Heart right ventricle (tissue), 16 donors: Measurements from ENCODE around the gene TPMT. TPM values are rescaled to one million over a fixed set of nuclear protein-coding genes. Genes with fewer than 3 reads are reported as not detected.

Experiments
- ATAC-seq, 8 donors: fragments of 200-7000 bp; cut with Tn5 transposase; one replicate each; pipeline ENCODE4 v1.9.1; 2020; ENCODE audit warnings: mild to moderate bottlenecking in 8 of 8, moderate library complexity in 8 of 8, moderate number of reproducible peaks in 1 of 8
- DNase-seq, 2 donors: peaks; one replicate each; pipeline ENCODE4 v3.0.0-alpha.2; 2020
- H3K27ac ChIP-seq, 10 donors: fragments of 200-600 bp; sonication (generic) in 2 of 10; one replicate each; pipeline versions ENCODE4 v1.5.0 to v1.8.0; 2020 to 2022; ENCODE audit warnings: mild to moderate bottlenecking in 3 of 10
- H3K27me3 ChIP-seq, 7 donors: fragments of 200-600 bp; one replicate each; pipeline ENCODE4 v1.8.0; 2021 to 2022; ENCODE audit warnings: mild to moderate bottlenecking in 2 of 7
- H3K36me3 ChIP-seq, 9 donors: fragments of 200-600 bp; sonication (generic) in 1 of 9; one replicate each; pipeline versions ENCODE4 v1.5.0 to v1.8.0; 2020 to 2022; ENCODE audit warnings: mild to moderate bottlenecking in 2 of 9
- H3K4me1 ChIP-seq, 9 donors: fragments of 200-600 bp; sonication (generic) in 1 of 9; one replicate each; pipeline versions ENCODE4 v1.5.0 to v1.8.0; 2020 to 2022; ENCODE audit warnings: mild to moderate bottlenecking in 4 of 9
- H3K4me3 ChIP-seq, 10 donors: fragments of 200-600 bp; sonication (generic) in 2 of 10; one replicate each; pipeline versions ENCODE4 v1.5.0 to v1.8.0; 2020 to 2022; ENCODE audit warnings: mild to moderate bottlenecking in 7 of 10, moderate library complexity in 2 of 10
- H3K9me3 ChIP-seq, 11 donors: fragments of 200-600 bp in 10 of 11; sonication (generic) in 2 of 11; one replicate each; pipeline versions ENCODE4 v1.5.0 to v1.8.0; 2013 to 2022; ENCODE audit warnings: mild to moderate bottlenecking in 2 of 11, control low read depth in 1 of 11, moderate library complexity in 1 of 11
- WGBS, 2 donors: extraction: QIAGEN DNeasy Blood & Tissue Kit; methylation state at CpG; one replicate each; pipeline ENCODE4 v1.1.7; 2013; ENCODE audit warnings: inconsistent platforms in 1 of 2; 5-methylcytosine and 5-hydroxymethylcytosine counted together
- intact Hi-C, 10 donors: fragments of 100-400 bp; cut with DNase I; formaldehyde crosslinking; loops; one replicate each; pipeline versions ENCODE4 v1.11.1 to v1.14.2; 2022
- polyA plus RNA-seq, 2 donors: library from polyadenylated mRNA; stranded (reverse); fragments of 200-250 nt; gene quantifications; one replicate each; pipeline ENCODE4 v1.2.3, GENCODE V29; 2013
- total RNA-seq, 10 donors: library from RNA; stranded (reverse); fragmentation: NEBNext Ultra II Directional in 3 of 10; extraction: Animal tissue kit (Norgen Biotek cat#: 25700) in 3 of 10; gene quantifications; one replicate each; pipeline versions ENCODE4 v1.2.1 to v1.2.4, GENCODE V29; 2021 to 2023
- TF ChIP-seq, protein P1 (sequence below), 9 donors: fragments of 200-600 bp; sonication (generic) in 2 of 9; IDR thresholded peaks; one replicate each; pipeline versions ENCODE4 v1.5.0 to v1.8.0; 2021 to 2022; ENCODE audit warnings: antibody characterized with exemption in 9 of 9, mild to moderate bottlenecking in 5 of 9, moderate library complexity in 1 of 9
- donor health status: Arrhythmogenic right ventricular cardiomyopathy.
- donor health status: ischemic (EF 13 %, LVEDD 7.1; RV severe dilation, severe dysfunction).
- donor health status: healthy with polysubstance abuse.
- donor health status: DM: no; HTN: yes; CAD: no.
- donor health status: DM: no; HTN: no; CAD: no.
- donor health status: ischemic (EF 25% LVEDD 6.9; RV normal size, moderate dysfunction).
- donor health status: ischemic (EF 25% LVEDD 5.7; RV mildly dilated, moderate dysfunction).
- donor health status: healthy.
- donor health status: DM: yes; HTN: yes; CAD: no.
- donor health status: Ischemic cardiomyopathy.
- donor health status: ischemic (EF 35%, LVEDD 5.7; RV mildly dilated, moderate dysfunction).
- donor health status: nonischemic (EF 11% LVEDD 7.7; RV severe dilation, severe dysfunction).
- donor health status: DM: yes; HTN: yes; CAD: no.
- donor health status: PGD.
- donor health status: ischemic (EF 29% LVEDD 5.4; RV normal size, mild dysfunction).
- donor health status: nonischemic (EF 23%, LVEDD 6.1; RV moderate dilation, normal function).

Gene TPMT
- total and polyA plus RNA-seq, 12 donors, result 10.2 to 16.0 (median 13.0) TPM

DNA sequence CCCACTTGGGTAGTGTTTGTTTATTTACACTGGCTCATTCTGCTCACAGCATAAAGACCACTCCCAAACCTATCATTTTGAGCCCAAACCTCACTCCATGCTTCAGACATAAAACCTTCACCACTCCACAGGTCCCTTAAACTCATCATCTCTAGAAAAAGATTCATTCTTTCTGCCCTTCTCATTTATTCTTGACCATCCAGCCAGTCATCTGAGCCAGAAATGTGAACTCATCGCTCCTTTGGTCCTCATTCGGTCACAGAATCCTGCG, 12.4 kb downstream of the TPMT start:
- no peak overlapping the region for H3K27ac ChIP-seq
- WGBS, 2 donors, result 97 to 100% methylated on average over 3 of the region's 3 CpGs
- ATAC-seq, result no peak
- H3K27me3 ChIP-seq, result no peaks in the 10 kb centered on the region
- H3K36me3 ChIP-seq, result peaks cover 0 to 99% (median 18%) of the 10 kb centered on the region in 9 donors
- H3K9me3 ChIP-seq, result no peaks in the 10 kb centered on the region
- no peak overlapping the region for H3K4me3 ChIP-seq
- no peak for DNase-seq
- intact Hi-C loops, result no loop called here
- TF ChIP-seq, protein P1, sequence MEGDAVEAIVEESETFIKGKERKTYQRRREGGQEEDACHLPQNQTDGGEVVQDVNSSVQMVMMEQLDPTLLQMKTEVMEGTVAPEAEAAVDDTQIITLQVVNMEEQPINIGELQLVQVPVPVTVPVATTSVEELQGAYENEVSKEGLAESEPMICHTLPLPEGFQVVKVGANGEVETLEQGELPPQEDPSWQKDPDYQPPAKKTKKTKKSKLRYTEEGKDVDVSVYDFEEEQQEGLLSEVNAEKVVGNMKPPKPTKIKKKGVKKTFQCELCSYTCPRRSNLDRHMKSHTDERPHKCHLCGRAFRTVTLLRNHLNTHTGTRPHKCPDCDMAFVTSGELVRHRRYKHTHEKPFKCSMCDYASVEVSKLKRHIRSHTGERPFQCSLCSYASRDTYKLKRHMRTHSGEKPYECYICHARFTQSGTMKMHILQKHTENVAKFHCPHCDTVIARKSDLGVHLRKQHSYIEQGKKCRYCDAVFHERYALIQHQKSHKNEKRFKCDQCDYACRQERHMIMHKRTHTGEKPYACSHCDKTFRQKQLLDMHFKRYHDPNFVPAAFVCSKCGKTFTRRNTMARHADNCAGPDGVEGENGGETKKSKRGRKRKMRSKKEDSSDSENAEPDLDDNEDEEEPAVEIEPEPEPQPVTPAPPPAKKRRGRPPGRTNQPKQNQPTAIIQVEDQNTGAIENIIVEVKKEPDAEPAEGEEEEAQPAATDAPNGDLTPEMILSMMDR (IDR thresholded peaks at IDR 0.05), result no peak
- H3K4me1 ChIP-seq, result no peaks in the 10 kb centered on the region

DNA sequence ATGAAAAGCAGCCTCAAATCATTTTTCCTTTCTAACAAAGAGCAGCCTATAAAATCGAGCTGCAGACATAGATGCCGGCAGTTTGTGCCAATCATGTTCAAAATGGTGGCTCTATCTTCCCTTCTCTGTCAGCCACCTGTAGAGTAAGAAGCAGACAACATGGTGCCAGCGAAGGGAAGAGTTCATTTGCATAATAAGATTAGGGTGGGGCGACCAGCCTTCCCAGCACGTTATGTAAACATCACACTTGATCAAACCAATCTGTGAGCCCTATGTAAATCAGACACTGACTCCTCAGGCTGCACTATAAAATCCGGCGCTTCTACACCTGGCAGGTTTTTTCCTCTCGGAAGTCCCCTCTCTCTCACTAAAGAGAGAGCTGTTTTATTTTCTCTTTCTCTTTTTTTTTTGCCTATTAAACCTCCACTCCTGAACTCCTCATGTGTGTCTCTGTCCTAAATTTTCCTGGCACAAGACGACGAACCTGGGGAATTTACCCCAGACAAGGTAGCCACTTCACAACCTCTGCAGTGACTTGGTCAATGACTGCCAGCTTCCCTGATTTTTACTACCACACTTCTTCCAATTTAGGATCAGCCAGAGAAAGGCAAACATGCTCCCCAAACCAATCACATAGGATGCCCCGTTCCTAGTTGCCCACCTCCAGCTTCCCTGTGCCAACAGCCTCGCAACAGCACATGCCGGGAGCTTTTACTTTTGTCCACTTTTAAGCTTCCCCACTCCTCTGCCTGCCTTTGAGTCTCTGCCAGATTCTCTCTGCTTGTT, 12.9 kb downstream of the TPMT start:
- 87 to 88% methylated on average over 13 of the region's 13 CpGs for WGBS, 2 donors
- intact Hi-C loops, result no loop called here

GRCh38 chr6:18139935-18140621, 14.8 kb downstream of the TPMT start:
- H3K9me3 ChIP-seq, result no peaks in the 10 kb centered on the region
- H3K36me3 ChIP-seq, result peaks cover 0 to 100% (median 18%) of the 10 kb centered on the region in 9 donors
- no peaks in the 10 kb centered on the region for H3K27me3 ChIP-seq
- ATAC-seq, result no peak
- 87 to 94% methylated on average over 6 of the region's 6 CpGs for WGBS, 2 donors
- intact Hi-C loops, result no loop called here
- DNase-seq, result no peak
- H3K27ac ChIP-seq, result no peak overlapping the region
- TF ChIP-seq, protein P1 (IDR thresholded peaks at IDR 0.05), result no peak
- H3K4me1 ChIP-seq, result no peaks in the 10 kb centered on the region
- no peak overlapping the region for H3K4me3 ChIP-seq

More for the DNA sequence above, 12.9 kb downstream of the TPMT start:
- H3K4me3 ChIP-seq, result no peak overlapping the region
- no peaks in the 10 kb centered on the region for H3K9me3 ChIP-seq
- TF ChIP-seq, protein P1 (IDR thresholded peaks at IDR 0.05), result no peak
- no peak for DNase-seq
- H3K27me3 ChIP-seq, result no peaks in the 10 kb centered on the region
- H3K27ac ChIP-seq, result no peak overlapping the region
- no peak for ATAC-seq
- peaks cover 0 to 99% (median 18%) of the 10 kb centered on the region in 9 donors for H3K36me3 ChIP-seq
- no peaks in the 10 kb centered on the region for H3K4me1 ChIP-seq

GRCh38 chr6:18138906-18139305, 16.0 kb downstream of the TPMT start:
- peaks cover 0 to 100% (median 23%) of the 10 kb centered on the region in 9 donors for H3K36me3 ChIP-seq

More at GRCh38 chr6:18138906-18139305, 16.0 kb downstream of the TPMT start:
- 94 to 95% methylated on average over 5 of the region's 5 CpGs for WGBS, 2 donors
- no peak overlapping the region for H3K4me3 ChIP-seq
- TF ChIP-seq, protein P1 (IDR thresholded peaks at IDR 0.05), result no peak
- no peaks in the 10 kb centered on the region for H3K4me1 ChIP-seq
- intact Hi-C loops, result no loop called here
- ATAC-seq (no peak), DNase-seq (no peak)
- no peaks in the 10 kb centered on the region for H3K9me3 ChIP-seq
- H3K27ac ChIP-seq, result no peak overlapping the region
- no peaks in the 10 kb centered on the region for H3K27me3 ChIP-seq
